GM12878 (cell line): Measurements from ENCODE around the gene CTRB1. TPM values are rescaled to one million over a fixed set of nuclear protein-coding genes. Genes with fewer than 3 reads are reported as not detected.

ENCODE experiments used
- ATAC-seq: fragments of 200-7000 bp; cut with Tn5 transposase; 3 replicates; pipeline ENCODE4 v1.9.1; 2020; ENCODE audit warnings: mild to moderate bottlenecking, moderate library complexity
- BruUV-seq: library from RNA; stranded (reverse); fragments of 400-500 nt; replicated peaks from 2 replicates; lab custom pipeline; 2021; lab: Mats Ljungman, UMichigan
- CTCF ChIA-PET: fragments of 300-600 bp; sonication (Branson Sonifier 250); formaldehyde crosslinking; extraction: SDS; loops from one replicate; lab custom pipeline; 2021; ENCODE audit warnings: inconsistent platforms; lab: Yijun Ruan, JAX
- POLR2A ChIA-PET: fragments of 350-600 bp; formaldehyde crosslinking; extraction: SDS; loops from one replicate; lab custom pipeline; 2021; ENCODE audit warnings: inconsistent platforms; lab: Charles Lee
- RAD21 ChIA-PET: fragments of 300-600 bp; sonication (Branson Sonifier 250); formaldehyde crosslinking; loops from one replicate; lab custom pipeline; 2023; ENCODE audit warnings: antibody characterized with exemption; ENCODE audit not compliant: unreplicated experiment; lab: Charles Lee
- SMC1A ChIA-PET: fragments of 300-600 bp; sonication (Branson Sonifier 250); formaldehyde crosslinking; loops from one replicate; lab custom pipeline; 2023; ENCODE audit not compliant: unreplicated experiment, uncharacterized antibody; lab: Charles Lee
- DNase-seq: peaks from one replicate; pipeline ENCODE4 v3.0.0-alpha.2; 2011; ENCODE audit warnings: low read depth, low spot score
- FAIRE-seq: peaks from 3 replicates; lab custom pipeline; 2011; peaks lifted over from hg19 to GRCh38; lab: Jason Lieb, UNC
- H2AFZ ChIP-seq: 2 replicates; pipeline ENCODE4 v1.6.0; 2011; ENCODE audit warnings: low read depth, low read length, control low read depth; ENCODE audit not compliant: control insufficient read depth
- H3K27ac ChIP-seq: 2 replicates; pipeline ENCODE4 v1.5.1; 2011; ENCODE audit warnings: control low read depth; ENCODE audit not compliant: control insufficient read depth, insufficient read depth
- H3K27me3 ChIP-seq, 2 experiments: replicated peaks in 1 of 2; 2 replicates each; pipeline versions ENCODE4 v1.6.0 to v1.6.1; 2011; ENCODE audit warnings: low read length in 1 of 2; ENCODE audit not compliant: control insufficient read depth in 2 of 2, insufficient read depth in 2 of 2
- H3K36me3 ChIP-seq, 2 experiments: 2 replicates each; pipeline ENCODE4 v1.5.1; 2011; ENCODE audit warnings: low read length in 1 of 2; ENCODE audit not compliant: control insufficient read depth in 2 of 2, insufficient read depth in 2 of 2
- H3K4me1 ChIP-seq: 2 replicates; pipeline ENCODE4 v1.6.1; 2011; ENCODE audit warnings: mild to moderate bottlenecking, low read length, moderate library complexity, mixed read lengths; ENCODE audit not compliant: control insufficient read depth, insufficient read depth
- H3K4me2 ChIP-seq: 2 replicates; pipeline ENCODE4 v1.6.0; 2011; ENCODE audit warnings: control low read depth; ENCODE audit not compliant: control insufficient read depth, insufficient read depth
- H3K4me3 ChIP-seq: fragments of 200-600 bp; sonication (generic); 2 replicates; pipeline ENCODE4 v1.5.1; 2016
- H3K79me2 ChIP-seq: 2 replicates; pipeline ENCODE4 v1.6.0; 2011; ENCODE audit warnings: low read length; ENCODE audit not compliant: control insufficient read depth, insufficient read depth
- H3K9ac ChIP-seq: 2 replicates; pipeline ENCODE4 v1.8.0; 2011; ENCODE audit warnings: low read length, control low read depth, mixed read lengths; ENCODE audit not compliant: control insufficient read depth, insufficient read depth
- H3K9me3 ChIP-seq: replicated peaks from 3 replicates; pipeline ENCODE4 v1.5.1; 2011; ENCODE audit warnings: mild to moderate bottlenecking, low read length; ENCODE audit not compliant: control insufficient read depth, insufficient read depth
- H4K20me1 ChIP-seq: 2 replicates; pipeline ENCODE4 v1.6.0; 2011; ENCODE audit not compliant: control insufficient read depth, insufficient read depth
- ASH2L ChIP-seq: fragments of 300-600, 200-600 bp; sonication (generic); IDR thresholded peaks from 2 replicates; pipeline ENCODE4 v1.6.1; 2017; ENCODE audit warnings: low read depth, mild to moderate bottlenecking, borderline replicate concordance
- GABPA ChIP-seq: IDR thresholded peaks from 2 replicates; pipeline ENCODE4 v1.6.1; 2014; ENCODE audit warnings: antibody characterized with exemption, low read depth, mild to moderate bottlenecking, inconsistent platforms
- KDM1A ChIP-seq: fragments of 200-600 bp; sonication (generic); IDR thresholded peaks from 2 replicates; pipeline ENCODE4 v1.6.1; 2016; ENCODE audit warnings: borderline replicate concordance
- MEF2B ChIP-seq: fragments of 450-650 bp; IDR thresholded peaks from 2 replicates; pipeline ENCODE4 v1.6.1; 2018; ENCODE audit warnings: mild to moderate bottlenecking, moderate library complexity; ENCODE audit not compliant: partially characterized antibody, poor library complexity, severe bottlenecking
- MXI1 ChIP-seq: fragments of 150-350 bp; IDR thresholded peaks from 2 replicates; pipeline ENCODE4 v1.6.1; 2011; ENCODE audit warnings: low read depth, mild to moderate bottlenecking, inconsistent platforms, low read length, improper control_type of control experiment
- NR2C2 ChIP-seq: IDR thresholded peaks from 2 replicates; pipeline ENCODE4 v1.6.1; 2011; ENCODE audit warnings: borderline replicate concordance, low read depth; ENCODE audit not compliant: control insufficient read depth, insufficient read length
- POLR2AphosphoS2 ChIP-seq: IDR thresholded peaks from 2 replicates; pipeline ENCODE4 v1.6.1; 2011; ENCODE audit warnings: low read depth, mild to moderate bottlenecking, low read length, improper control_type of control experiment, moderate library complexity
- RB1 ChIP-seq: fragments of 450-650 bp; formaldehyde crosslinking; IDR thresholded peaks from 2 replicates; pipeline ENCODE4 v1.6.1; 2017; ENCODE audit warnings: mild to moderate bottlenecking, borderline replicate concordance
- SIN3A ChIP-seq: IDR thresholded peaks from 2 replicates; pipeline ENCODE4 v1.6.1; 2012; ENCODE audit warnings: low read depth, low read length, improper control_type of control experiment
- STAT1 ChIP-seq: fragments of 450-650 bp; conservative IDR thresholded peaks from 2 replicates; pipeline ENCODE4 v1.6.1; 2014; ENCODE audit warnings: antibody characterized with exemption, mild to moderate bottlenecking
- TAF1 ChIP-seq: IDR thresholded peaks from 2 replicates; pipeline ENCODE4 v1.6.1; 2011; ENCODE audit warnings: mild to moderate bottlenecking, low read depth, low read length, borderline replicate concordance
- ZZZ3 ChIP-seq: IDR thresholded peaks from 2 replicates; pipeline ENCODE4 v1.6.1; 2011; ENCODE audit warnings: low read depth; ENCODE audit not compliant: control insufficient read depth, insufficient read length
- WGBS: methylation state at CpG from one replicate; pipeline ENCODE4 v1.1.6; 2016; ENCODE audit warnings: low lambda C conversion rate; ENCODE audit not compliant: insufficient replicate concordance, insufficient coverage; ENCODE audit errors: missing lambda C conversion rate; 5-methylcytosine and 5-hydroxymethylcytosine counted together
- in situ Hi-C: fragments of 300-500 bp; cut with MboI; formaldehyde crosslinking; loops from 9 replicates; pipeline ENCODE4 v1.14.3; 2018; ENCODE audit warnings: mixed read lengths
- intact Hi-C: fragments of 100-400 bp; cut with micrococcal nuclease; formaldehyde crosslinking; loops from one replicate; pipeline ENCODE4 v1.14.2; 2022; ENCODE audit not compliant: unreplicated experiment
- polyA plus RNA-seq, 11 experiments: library from polyadenylated mRNA; depleted of rRNA in 4 of 11; unstranded in 6 of 11; stranded (reverse) in 5 of 11; fragments of >200 nt; fragmentation: Nextera tagmentation in 4 of 11; fragmentation: Illumina TruSeq in 1 of 11; extraction: Ambion mirVana in 4 of 11; extraction: Trizol in 1 of 11; gene quantifications; 1 replicate in 1 of 11; 2 replicates in 10 of 11; pipeline versions ENCODE4 v1.2.1 to v1.2.3, GENCODE V29; 2011 to 2016; ENCODE audit warnings: inconsistent platforms in 2 of 11, missing spikeins in 2 of 11, low read depth in 1 of 11
- total RNA-seq, 4 experiments: library from RNA; depleted of rRNA in 3 of 4; stranded (reverse); fragments of >200 nt in 3 of 4; fragmentation: Illumina TruSeq in 1 of 4; extraction: Trizol in 1 of 4; gene quantifications; 2 replicates each; pipeline versions ENCODE4 v1.2.1 to v1.2.3, GENCODE V29; 2013 to 2021
- TF ChIP-seq, protein P1 (sequence below): fragments of 450-650 bp; IDR thresholded peaks from 2 replicates; pipeline ENCODE4 v1.6.1; 2018; ENCODE audit warnings: mild to moderate bottlenecking, low read depth, moderate library complexity; ENCODE audit not compliant: partially characterized antibody
- TF ChIP-seq, protein P2 (sequence below): fragments of 450-650 bp; formaldehyde crosslinking; IDR thresholded peaks from 2 replicates; pipeline ENCODE4 v1.4.0; 2022; ENCODE audit warnings: mild to moderate bottlenecking, moderate library complexity
- TF ChIP-seq, protein P3 (sequence below): fragments of 450-650 bp; IDR thresholded peaks from 2 replicates; pipeline ENCODE4 v1.6.1; 2017; ENCODE audit warnings: borderline replicate concordance

Gene CTRB1
- total and polyA plus RNA-seq, 10 of the 15 experiments (the other 5 are each of a cell fraction or from before 2014, with no cell fraction given), result 0.28 to 4.4 TPM; not detected in 8

DNA sequence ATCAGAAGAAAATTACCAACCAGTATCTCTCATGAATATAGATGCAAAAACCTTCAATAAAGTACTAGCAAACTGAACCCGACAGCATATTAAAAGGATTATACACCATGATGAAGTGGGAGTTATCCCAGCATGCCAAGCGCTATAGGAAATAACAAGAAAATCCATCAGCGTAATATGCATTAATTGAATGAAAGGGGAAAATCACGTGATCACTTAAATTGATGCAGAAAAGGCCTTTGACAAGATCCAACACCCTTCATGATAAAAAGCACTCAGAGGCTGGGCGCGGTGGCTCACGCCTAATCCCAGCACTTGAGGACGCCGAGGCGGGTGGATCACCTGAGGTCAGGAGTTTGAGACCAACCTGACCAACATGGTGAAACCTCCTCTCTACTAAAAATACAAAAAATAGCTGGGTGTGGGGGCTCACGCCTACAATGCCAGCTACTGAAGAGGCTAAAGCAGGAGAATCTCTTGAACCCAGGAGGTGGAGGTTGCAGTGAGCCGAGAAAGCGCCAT, 16.7 kb upstream of the CTRB1 start:
- H3K36me3 ChIP-seq, result no peaks in the 10 kb centered on the region
- RAD21 ChIA-PET, result interaction anchor here (0.6 to 3.7 kb wide), 6 partner anchors 31 to 445 kb away, joined by 3 to 44 read pairs (median 3); partner anchors contain the start of gene KARS1
- H3K79me2 ChIP-seq, result no peaks in the 10 kb centered on the region
- no peak for ATAC-seq
- H3K9ac ChIP-seq, result no peak overlapping the region
- no TSS peak for BruUV-seq
- TF ChIP-seq MEF2B (no peak), ZZZ3 (no peak), KDM1A (no peak), GABPA (no peak), SIN3A (no peak), STAT1 (no peak), ASH2L (no peak), TAF1 (no peak), NR2C2 (no peak), POLR2AphosphoS2 (no peak), MXI1 (no peak), RB1 (no peak)
- TF ChIP-seq, protein P1, sequence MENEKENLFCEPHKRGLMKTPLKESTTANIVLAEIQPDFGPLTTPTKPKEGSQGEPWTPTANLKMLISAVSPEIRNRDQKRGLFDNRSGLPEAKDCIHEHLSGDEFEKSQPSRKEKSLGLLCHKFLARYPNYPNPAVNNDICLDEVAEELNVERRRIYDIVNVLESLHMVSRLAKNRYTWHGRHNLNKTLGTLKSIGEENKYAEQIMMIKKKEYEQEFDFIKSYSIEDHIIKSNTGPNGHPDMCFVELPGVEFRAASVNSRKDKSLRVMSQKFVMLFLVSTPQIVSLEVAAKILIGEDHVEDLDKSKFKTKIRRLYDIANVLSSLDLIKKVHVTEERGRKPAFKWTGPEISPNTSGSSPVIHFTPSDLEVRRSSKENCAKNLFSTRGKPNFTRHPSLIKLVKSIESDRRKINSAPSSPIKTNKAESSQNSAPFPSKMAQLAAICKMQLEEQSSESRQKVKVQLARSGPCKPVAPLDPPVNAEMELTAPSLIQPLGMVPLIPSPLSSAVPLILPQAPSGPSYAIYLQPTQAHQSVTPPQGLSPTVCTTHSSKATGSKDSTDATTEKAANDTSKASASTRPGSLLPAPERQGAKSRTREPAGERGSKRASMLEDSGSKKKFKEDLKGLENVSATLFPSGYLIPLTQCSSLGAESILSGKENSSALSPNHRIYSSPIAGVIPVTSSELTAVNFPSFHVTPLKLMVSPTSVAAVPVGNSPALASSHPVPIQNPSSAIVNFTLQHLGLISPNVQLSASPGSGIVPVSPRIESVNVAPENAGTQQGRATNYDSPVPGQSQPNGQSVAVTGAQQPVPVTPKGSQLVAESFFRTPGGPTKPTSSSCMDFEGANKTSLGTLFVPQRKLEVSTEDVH, result no peak
- TF ChIP-seq, protein P2, sequence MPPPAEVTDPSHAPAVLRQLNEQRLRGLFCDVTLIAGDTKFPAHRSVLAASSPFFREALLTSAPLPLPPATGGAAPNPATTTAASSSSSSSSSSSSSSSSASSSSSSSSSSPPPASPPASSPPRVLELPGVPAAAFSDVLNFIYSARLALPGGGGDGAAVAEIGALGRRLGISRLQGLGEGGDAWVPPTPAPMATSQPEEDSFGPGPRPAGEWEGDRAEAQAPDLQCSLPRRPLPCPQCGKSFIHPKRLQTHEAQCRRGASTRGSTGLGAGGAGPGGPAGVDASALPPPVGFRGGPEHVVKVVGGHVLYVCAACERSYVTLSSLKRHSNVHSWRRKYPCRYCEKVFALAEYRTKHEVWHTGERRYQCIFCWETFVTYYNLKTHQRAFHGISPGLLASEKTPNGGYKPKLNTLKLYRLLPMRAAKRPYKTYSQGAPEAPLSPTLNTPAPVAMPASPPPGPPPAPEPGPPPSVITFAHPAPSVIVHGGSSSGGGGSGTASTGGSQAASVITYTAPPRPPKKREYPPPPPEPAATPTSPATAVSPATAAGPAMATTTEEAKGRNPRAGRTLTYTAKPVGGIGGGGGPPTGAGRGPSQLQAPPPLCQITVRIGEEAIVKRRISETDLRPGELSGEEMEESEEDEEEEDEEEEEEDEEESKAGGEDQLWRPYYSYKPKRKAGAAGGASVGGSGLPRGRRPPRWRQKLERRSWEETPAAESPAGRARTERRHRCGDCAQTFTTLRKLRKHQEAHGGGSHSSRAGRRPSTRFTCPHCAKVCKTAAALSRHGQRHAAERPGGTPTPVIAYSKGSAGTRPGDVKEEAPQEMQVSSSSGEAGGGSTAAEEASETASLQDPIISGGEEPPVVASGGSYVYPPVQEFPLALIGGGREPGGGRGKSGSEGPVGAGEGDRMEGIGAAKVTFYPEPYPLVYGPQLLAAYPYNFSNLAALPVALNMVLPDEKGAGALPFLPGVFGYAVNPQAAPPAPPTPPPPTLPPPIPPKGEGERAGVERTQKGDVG (CRISPR knock-in tag), result no peak
- TF ChIP-seq, protein P3, sequence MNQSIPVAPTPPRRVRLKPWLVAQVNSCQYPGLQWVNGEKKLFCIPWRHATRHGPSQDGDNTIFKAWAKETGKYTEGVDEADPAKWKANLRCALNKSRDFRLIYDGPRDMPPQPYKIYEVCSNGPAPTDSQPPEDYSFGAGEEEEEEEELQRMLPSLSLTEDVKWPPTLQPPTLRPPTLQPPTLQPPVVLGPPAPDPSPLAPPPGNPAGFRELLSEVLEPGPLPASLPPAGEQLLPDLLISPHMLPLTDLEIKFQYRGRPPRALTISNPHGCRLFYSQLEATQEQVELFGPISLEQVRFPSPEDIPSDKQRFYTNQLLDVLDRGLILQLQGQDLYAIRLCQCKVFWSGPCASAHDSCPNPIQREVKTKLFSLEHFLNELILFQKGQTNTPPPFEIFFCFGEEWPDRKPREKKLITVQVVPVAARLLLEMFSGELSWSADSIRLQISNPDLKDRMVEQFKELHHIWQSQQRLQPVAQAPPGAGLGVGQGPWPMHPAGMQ, result no peak
- TF ChIP-seq, all 136 proteins: peak for 0
- ChIA-PET SMC1A (interaction anchor here (0.8 to 1.4 kb wide), 5 partner anchors 18 to 419 kb away, joined by 3 to 8 read pairs (median 4); no protein-coding TSS in a partner anchor), POLR2A (interaction anchor here (0.6 kb wide), 2 partner anchors 30 to 121 kb away, joined by 3 to 5 read pairs; no protein-coding TSS in a partner anchor), CTCF (interaction anchor here (0.8 to 7.9 kb wide), 4 partner anchors 119 to 200 kb away, joined by 3 to 170 read pairs (median 4); no protein-coding TSS in a partner anchor)
- H3K27me3 ChIP-seq, result peaks cover 1 to 4% of the 10 kb centered on the region in 2 experiments
- H3K4me2 ChIP-seq, result no peak overlapping the region
- intact Hi-C loops, result loop anchor here (2.0 kb wide), 1 partner anchor 19 kb away; no protein-coding TSS in a partner anchor
- FAIRE-seq, result no peak
- no peaks in the 10 kb centered on the region for H3K9me3 ChIP-seq
- no peak overlapping the region for H3K4me3 ChIP-seq
- DNase-seq, result no peak
- no peaks in the 10 kb centered on the region for H4K20me1 ChIP-seq
- in situ Hi-C loops, result loop anchor here (5.0 kb wide), 1 partner anchor 185 kb away; no protein-coding TSS in a partner anchor
- 93% methylated on average over 13 of the region's 13 CpGs for WGBS
- peaks cover 8% of the 10 kb centered on the region for H3K4me1 ChIP-seq
- no peak overlapping the region for H2AFZ ChIP-seq
- H3K27ac ChIP-seq, result no peak overlapping the region
